Adipocyte (in vitro differentiated cells): ENCODE results near the gene KLF13.
A peak's percentile ranks its signal among the peaks of the same experiment; 100 is the strongest.

Source experiments
- DNase-seq: peaks from one replicate; pipeline ENCODE4 v3.0.0-alpha.2; 2015; ENCODE audit warnings: low read depth
- H3K27me3 ChIP-seq: replicated peaks from 2 replicates; pipeline ENCODE4 v1.7.0; 2013; ENCODE audit warnings: mild to moderate bottlenecking, low read length, moderate library complexity; ENCODE audit not compliant: control insufficient read depth, insufficient read depth
- H3K36me3 ChIP-seq: 2 replicates; pipeline ENCODE4 v1.7.0; 2013; ENCODE audit warnings: low read length, mild to moderate bottlenecking, moderate library complexity; ENCODE audit not compliant: control insufficient read depth, insufficient read depth, severe bottlenecking
- H3K4me1 ChIP-seq: 2 replicates; pipeline ENCODE4 v1.7.0; 2013; ENCODE audit warnings: mild to moderate bottlenecking, low read length, moderate library complexity; ENCODE audit not compliant: control insufficient read depth, insufficient read depth
- H3K4me3 ChIP-seq: 2 replicates; pipeline ENCODE4 v1.7.0; 2013; ENCODE audit warnings: mild to moderate bottlenecking, low read length, moderate library complexity
- H3K9ac ChIP-seq: 2 replicates; pipeline ENCODE4 v1.7.0; 2013; ENCODE audit warnings: mild to moderate bottlenecking, low read length, moderate library complexity
- H3K9me3 ChIP-seq: 2 replicates; pipeline ENCODE4 v1.7.0; 2013; ENCODE audit warnings: mild to moderate bottlenecking, low read length, moderate library complexity; ENCODE audit not compliant: control insufficient read depth

Gene KLF13

GRCh38 chr15:31383139-31383538 is 56.5 kb downstream of the KLF13 start:
- DNase-seq, result no peak
- Histone ChIP-seq H3K9ac (no peak overlapping the region), H3K4me1 (peaks cover 14% of the 10 kb centered on the region), H3K9me3 (no peaks in the 10 kb centered on the region), H3K36me3 (peaks cover 35% of the 10 kb centered on the region), H3K27me3 (no peaks in the 10 kb centered on the region), H3K4me3 (no peak overlapping the region)

- DNase-seq, result no peak
- Histone ChIP-seq H3K9ac (no peak overlapping the region), H3K4me3 (no peak overlapping the region), H3K4me1 (peaks cover 15% of the 10 kb centered on the region), H3K27me3 (no peaks in the 10 kb centered on the region), H3K36me3 (peaks cover 23% of the 10 kb centered on the region), H3K9me3 (no peaks in the 10 kb centered on the region)
Measured at GRCh38 chr15:31384568-31384967, 57.9 kb downstream of the KLF13 start.

GRCh38 chr15:31385736-31386135 is 59.1 kb downstream of the KLF13 start:
- Histone ChIP-seq H3K36me3 (peaks cover 11% of the 10 kb centered on the region), H3K27me3 (no peaks in the 10 kb centered on the region), H3K9me3 (no peaks in the 10 kb centered on the region), H3K9ac (no peak overlapping the region), H3K4me1 (peaks cover 15% of the 10 kb centered on the region), H3K4me3 (no peak overlapping the region)
- no peak for DNase-seq

- no peak overlapping the region for H3K4me3 ChIP-seq
- H3K9me3 ChIP-seq, result no peaks in the 10 kb centered on the region
- H3K36me3 ChIP-seq, result peaks cover under 1% of the 10 kb centered on the region
- no peak for DNase-seq
- no peak overlapping the region for H3K9ac ChIP-seq
- peaks cover 15% of the 10 kb centered on the region for H3K4me1 ChIP-seq
- no peaks in the 10 kb centered on the region for H3K27me3 ChIP-seq
Measured at GRCh38 chr15:31387092-31387478, 60.5 kb downstream of the KLF13 start.

- no peaks in the 10 kb centered on the region for H3K27me3 ChIP-seq
- H3K4me3 ChIP-seq, result no peak overlapping the region
- DNase-seq, result peak; percentile 43
- H3K9ac ChIP-seq, result peak overlapping the region; percentile 3
- no peaks in the 10 kb centered on the region for H3K36me3 ChIP-seq
- H3K4me1 ChIP-seq, result peaks cover 15% of the 10 kb centered on the region
- H3K9me3 ChIP-seq, result no peaks in the 10 kb centered on the region
Measured at GRCh38 chr15:31387479-31388118, 61.0 kb downstream of the KLF13 start.

GRCh38 chr15:31389576-31389975 is 62.9 kb downstream of the KLF13 start:
- Histone ChIP-seq H3K36me3 (no peaks in the 10 kb centered on the region), H3K4me3 (no peak overlapping the region)
- no peak for DNase-seq

GRCh38 chr15:31390029-31390428 is 63.4 kb downstream of the KLF13 start:
- DNase-seq, result no peak

More at GRCh38 chr15:31389576-31389975, 62.9 kb downstream of the KLF13 start:
- Histone ChIP-seq H3K27me3 (no peaks in the 10 kb centered on the region), H3K9ac (no peak overlapping the region), H3K9me3 (no peaks in the 10 kb centered on the region), H3K4me1 (peaks cover 15% of the 10 kb centered on the region)

GRCh38 chr15:31390777-31391486 is 64.3 kb downstream of the KLF13 start:
- no peak overlapping the region for H3K4me3 ChIP-seq
- H3K36me3 ChIP-seq, result no peaks in the 10 kb centered on the region

More at GRCh38 chr15:31390029-31390428, 63.4 kb downstream of the KLF13 start:
- H3K4me1 ChIP-seq, result peaks cover 15% of the 10 kb centered on the region
- H3K4me3 ChIP-seq, result no peak overlapping the region
- H3K9ac ChIP-seq, result no peak overlapping the region
- no peaks in the 10 kb centered on the region for H3K27me3 ChIP-seq
- no peaks in the 10 kb centered on the region for H3K36me3 ChIP-seq
- H3K9me3 ChIP-seq, result no peaks in the 10 kb centered on the region

GRCh38 chr15:31391687-31392671 is 65.3 kb downstream of the KLF13 start:
- no peaks in the 10 kb centered on the region for H3K9me3 ChIP-seq
- peak overlapping the region; percentile 92 for H3K4me3 ChIP-seq
- H3K27me3 ChIP-seq, result no peaks in the 10 kb centered on the region
- no peaks in the 10 kb centered on the region for H3K36me3 ChIP-seq
- H3K9ac ChIP-seq, result peak overlapping the region; percentile 93
- DNase-seq, result peak; percentile 84
- H3K4me1 ChIP-seq, result peaks cover 18% of the 10 kb centered on the region

More at GRCh38 chr15:31390777-31391486, 64.3 kb downstream of the KLF13 start:
- no peak for DNase-seq
- Histone ChIP-seq H3K9ac (no peak overlapping the region), H3K4me1 (peaks cover 15% of the 10 kb centered on the region), H3K9me3 (no peaks in the 10 kb centered on the region), H3K27me3 (no peaks in the 10 kb centered on the region)

- H3K36me3 ChIP-seq, result no peaks in the 10 kb centered on the region
- no peaks in the 10 kb centered on the region for H3K9me3 ChIP-seq
- DNase-seq, result no peak
- peaks cover 14% of the 10 kb centered on the region for H3K4me1 ChIP-seq
- H3K4me3 ChIP-seq, result peak overlapping the region; percentile 92
- peak overlapping the region; percentile 93 for H3K9ac ChIP-seq
- H3K27me3 ChIP-seq, result no peaks in the 10 kb centered on the region
Measured at GRCh38 chr15:31392761-31393401, 66.2 kb downstream of the KLF13 start.
